SHP77 treated with DMSO at 0.1 percent for 48 hours (cell line): Measurements from ENCODE around the gene NUBP1.
"Not testable (repeated sequence)": the region's sequence is repeated elsewhere in the genome, so short reads cannot be mapped to it uniquely, and the experiment has no call there.

Experiments
- DNase-seq: peaks from one replicate; lab custom pipeline; 2025; lab: John Stamatoyannopoulos, UW

NUBP1 gene

DNA sequence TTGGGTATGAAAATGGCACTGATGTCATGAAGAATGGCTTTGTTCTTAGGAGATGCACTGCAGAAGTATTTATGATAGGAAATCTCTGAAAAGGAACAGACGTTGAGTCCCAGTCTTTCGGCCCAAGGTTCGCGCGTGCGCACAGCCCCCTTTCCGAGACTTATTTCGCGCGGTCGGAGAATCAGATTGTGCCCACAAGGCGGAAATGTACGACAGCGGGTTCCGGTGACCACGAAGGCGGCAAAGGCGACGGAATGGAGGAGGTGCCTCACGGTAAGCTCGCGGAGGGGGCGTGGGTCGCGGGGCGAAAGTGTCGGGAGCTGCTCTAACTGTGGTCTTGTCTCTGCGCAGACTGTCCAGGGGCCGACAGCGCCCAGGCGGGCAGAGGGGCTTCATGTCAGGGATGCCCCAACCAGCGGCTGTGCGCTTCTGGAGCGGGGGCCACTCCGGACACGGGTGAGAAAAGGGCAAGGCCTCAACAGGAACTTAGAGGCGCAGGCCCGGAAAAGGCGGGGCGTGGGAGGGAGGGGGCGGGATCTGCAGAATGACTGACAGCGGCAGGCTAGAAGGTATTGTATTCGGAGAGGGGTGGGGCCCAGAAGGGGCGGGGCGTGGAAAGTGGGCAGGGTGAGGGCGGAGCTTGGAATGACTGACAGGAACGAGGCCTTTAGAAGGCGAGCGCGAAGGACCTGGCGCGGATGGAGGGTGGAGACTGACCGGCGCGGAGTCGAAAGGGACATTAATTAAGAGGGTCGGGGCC lies at the start of gene NUBP1:
Gene NUBP1 (plus strand): TSS at position 233 of the 760 bp plus-strand sequence. CDS start 22 bp downstream, at position 255.
- DNase-seq = peak; percentile 92

DNA sequence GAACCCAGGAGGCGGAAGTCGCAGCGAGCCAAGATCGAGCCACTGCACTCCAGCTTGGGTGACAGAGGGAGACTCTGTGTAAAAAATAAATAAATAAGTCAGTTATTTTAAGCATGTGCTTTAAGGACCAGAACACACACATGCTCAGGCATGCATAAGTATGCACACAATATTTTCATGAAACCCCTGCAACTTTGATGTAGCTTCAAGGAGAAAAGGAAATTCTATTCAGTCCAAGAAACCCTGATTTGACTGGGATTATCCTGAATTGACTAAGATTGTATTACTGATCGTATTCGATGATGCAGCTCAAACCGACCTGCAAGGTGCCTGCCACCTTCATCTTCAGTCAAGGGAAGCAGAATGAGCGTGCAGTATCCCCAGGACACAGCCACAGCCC lies 49.8 kb upstream of the NUBP1 start:
- DNase-seq = no peak

GRCh38 chr16:10694306-10694705 lies 49.3 kb upstream of the NUBP1 start:
- DNase-seq = no peak

DNA sequence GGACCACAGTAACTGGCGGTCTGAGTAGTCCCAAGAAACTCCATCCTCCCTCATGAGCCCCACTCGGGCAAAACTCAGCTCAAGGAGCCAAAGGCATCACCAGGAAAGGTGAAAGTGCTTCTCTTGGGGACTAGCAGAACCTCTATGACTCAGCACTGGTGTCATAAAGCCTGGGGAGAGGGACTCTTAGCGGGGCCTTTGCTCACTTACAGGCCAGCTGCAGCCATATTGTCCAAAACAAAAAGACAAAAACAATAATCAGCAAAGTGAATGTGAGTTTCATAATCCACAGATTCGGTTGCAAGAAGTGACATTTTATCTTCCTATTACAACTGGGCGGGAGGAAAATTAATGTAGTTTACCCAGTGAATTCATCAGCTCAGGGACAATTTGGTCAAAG lies 48.8 kb upstream of the NUBP1 start, which contains the start of gene TEKT5:
Gene TEKT5 (minus strand): TSS at position 101 of the 400 bp plus-strand sequence. CDS start 57 bp downstream, at position 44.
- no peak for DNase-seq

- no peak for DNase-seq
Observed at GRCh38 chr16:10699756-10700155, 43.9 kb upstream of the NUBP1 start.

DNA sequence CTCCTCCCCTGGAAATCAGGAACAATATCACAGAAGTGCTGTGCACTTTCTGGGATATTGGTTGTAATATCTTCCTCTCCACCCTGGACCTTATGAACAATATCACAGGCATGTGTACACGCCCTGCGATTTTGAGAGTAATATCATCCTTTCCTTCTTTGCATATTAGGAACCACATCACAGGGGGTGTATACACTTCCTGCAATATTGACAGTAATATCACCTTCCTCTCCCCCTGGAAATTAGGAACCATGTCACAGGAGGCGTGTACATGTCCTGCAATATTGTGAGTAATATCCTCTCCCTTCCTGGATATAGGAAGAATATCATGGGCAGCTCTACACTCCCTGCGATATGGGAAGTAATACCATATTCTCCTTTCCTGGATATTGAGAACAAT lies 34.7 kb upstream of the NUBP1 start:
- no peak for DNase-seq

- no peak for DNase-seq
Observed at GRCh38 chr16:10728003-10728887, 15.4 kb upstream of the NUBP1 start.

- no peak for DNase-seq
Observed at GRCh38 chr16:10729104-10730048, 14.3 kb upstream of the NUBP1 start.

- no peak for DNase-seq
Observed at GRCh38 chr16:10731790-10732189, 11.9 kb upstream of the NUBP1 start.

GRCh38 chr16:10737068-10737625 lies 6.5 kb upstream of the NUBP1 start:
- DNase-seq = peak; percentile 51

DNA sequence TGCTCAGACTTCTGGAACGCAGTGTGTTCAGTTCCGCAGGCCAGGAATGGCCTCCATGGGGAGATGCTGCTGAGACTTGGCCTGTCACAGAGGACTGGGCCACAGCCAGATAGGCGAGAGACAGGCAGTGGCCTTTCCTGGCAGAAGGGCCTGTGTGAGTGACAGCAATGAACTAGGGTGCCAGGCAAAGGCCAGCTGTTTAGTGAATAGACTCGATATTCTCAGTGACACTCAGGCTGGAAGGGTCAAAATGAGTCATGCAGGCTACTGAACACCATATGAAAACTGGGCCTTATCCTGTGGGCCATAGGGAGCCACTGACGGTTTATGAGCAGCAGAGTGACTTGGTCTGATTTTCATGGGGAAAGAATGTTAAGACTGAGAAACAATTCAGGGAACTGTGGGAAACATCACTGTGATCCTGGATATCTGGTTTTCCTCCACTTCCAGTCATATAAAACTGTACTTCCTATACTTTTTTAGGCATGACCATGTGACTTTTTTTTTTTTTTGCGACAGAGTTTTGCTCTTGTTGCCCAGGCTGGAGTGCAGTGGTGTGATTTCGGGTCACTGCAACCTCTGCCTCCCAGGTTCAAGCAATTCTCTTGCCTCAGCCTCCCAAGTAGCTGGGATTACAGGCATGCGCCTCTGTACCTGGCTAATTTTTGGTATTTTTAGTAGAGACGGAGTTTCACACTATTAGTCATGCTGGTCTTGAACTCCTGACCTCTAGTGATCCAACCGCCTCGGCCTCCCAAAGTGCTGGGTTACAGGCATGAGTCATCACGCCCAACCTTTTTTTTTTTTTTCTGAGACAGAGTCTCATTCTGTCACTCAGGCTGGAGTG lies 5.2 kb upstream of the NUBP1 start:
- no peak for DNase-seq

DNA sequence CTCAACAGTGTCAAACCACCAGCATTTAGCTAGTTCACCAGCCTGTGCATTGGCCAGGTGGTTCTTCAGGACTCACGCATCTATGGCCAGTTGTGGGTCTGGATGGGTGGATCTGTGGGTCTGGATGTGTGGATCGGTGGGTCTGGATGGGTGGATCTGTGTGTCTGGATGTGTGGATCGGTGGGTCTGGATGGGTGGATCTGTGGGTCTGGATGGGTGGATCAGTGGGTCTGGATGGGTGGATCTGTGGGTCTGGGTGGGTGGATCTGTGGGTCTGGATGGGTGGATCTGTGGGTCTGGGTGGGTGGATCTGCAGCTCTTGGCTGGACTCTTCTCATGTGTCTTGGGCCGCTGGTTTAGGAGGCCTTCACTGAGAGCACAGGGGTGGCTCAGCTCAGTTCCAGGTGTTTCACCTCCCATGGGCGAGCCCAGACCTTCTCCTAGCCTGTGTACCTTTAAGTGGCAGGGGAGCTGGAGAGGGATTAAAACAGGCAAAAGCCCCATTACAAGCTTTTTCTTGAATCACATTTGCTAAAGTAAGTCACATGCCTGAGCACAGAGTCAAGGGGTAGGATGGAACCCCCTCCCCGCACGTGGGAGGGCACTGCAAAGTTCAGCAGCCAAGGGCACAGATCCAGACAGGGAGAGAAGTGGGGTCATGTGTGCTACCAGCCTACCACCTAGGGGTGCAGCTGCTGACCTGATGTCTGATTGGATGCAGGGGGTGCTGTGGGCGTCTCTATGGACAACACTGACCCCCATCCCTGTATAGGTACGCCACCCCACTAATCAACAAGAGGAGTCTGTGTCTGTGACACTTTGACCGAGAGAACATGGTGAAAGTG lies 3.4 kb upstream of the NUBP1 start:
- no peak for DNase-seq

DNA sequence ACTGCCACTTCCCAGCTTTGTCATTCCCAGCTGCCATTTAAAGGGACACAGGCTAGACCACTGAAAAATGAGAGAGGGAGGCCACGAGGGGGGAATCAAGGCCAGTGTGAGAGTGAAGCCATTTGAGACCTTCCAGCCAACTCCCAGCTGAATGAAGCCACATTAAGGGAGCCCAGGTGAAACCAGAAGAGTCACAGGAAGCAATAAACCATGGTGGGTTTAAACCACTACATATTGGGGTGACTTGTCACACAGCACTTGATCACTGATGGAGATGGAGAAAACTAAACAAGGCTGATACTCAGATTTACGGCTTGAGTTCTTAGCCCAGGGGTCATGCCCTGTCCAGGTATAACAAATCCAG lies 2.8 kb upstream of the NUBP1 start:
- no peak for DNase-seq

DNA sequence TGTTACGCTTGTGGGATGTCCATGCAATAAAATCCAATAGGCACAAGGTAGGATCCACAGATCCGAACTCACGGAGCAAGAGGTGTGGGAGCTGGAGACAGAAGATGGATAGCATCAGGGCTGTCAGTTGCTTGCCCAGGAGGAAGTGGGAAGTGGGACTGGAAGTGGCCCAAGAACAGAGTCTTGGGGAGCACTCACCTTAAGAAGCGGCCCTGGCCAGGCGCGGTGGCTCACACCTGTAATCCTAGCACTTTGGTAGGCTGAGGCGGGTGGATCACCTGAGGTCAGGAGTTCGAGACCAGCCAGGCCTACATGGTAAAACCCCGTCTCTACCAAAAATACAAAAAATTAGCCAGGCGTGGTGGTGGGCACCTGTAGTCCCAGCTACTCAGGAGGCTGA lies 2.4 kb upstream of the NUBP1 start:
- DNase-seq = not testable (repeated sequence)

GRCh38 chr16:10741844-10742243 lies 1.8 kb upstream of the NUBP1 start:
- DNase-seq = peak; percentile 47

DNA sequence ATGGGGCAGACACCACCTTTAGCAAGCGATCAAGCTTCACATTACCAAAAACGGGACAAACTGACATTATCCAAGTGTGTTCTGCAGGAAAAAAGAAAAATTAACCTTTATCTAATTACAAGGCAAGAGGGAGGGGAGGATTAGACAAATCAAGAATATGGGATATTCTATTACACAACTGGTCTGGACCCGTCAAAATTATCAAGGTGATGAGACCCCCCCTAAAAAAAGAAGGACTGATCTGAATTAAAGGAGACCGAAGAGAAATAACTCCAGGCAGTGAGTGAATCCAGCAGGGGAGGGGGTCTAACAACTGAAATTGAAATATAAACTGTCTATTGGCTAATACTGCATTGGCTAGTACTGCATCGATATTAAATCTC lies 424 bp upstream of the NUBP1 start:
- no peak for DNase-seq

- DNase-seq = no peak
Observed at GRCh38 chr16:10744370-10745030, 858 bp downstream of the NUBP1 start.

- no peak for DNase-seq
Observed at GRCh38 chr16:10745841-10746240, 2.2 kb downstream of the NUBP1 start.

GRCh38 chr16:10750793-10751192 lies 7.2 kb downstream of the NUBP1 start:
- no peak for DNase-seq
